NCI-H1048 (cell line): ENCODE data around the gene EFTUD2.

Source experiments
- DNase-seq: peaks from one replicate; lab custom pipeline; 2025; lab: John Stamatoyannopoulos, UW

Gene EFTUD2

GRCh38 chr17:44910231-44911106 is 11.2 kb upstream of the EFTUD2 start:
- DNase-seq, result no peak

GRCh38 chr17:44909681-44910144 is 10.5 kb upstream of the EFTUD2 start:
- no peak for DNase-seq

GRCh38 chr17:44908761-44909326 is 9.6 kb upstream of the EFTUD2 start:
- DNase-seq, result no peak

GRCh38 chr17:44907729-44908470 is 8.7 kb upstream of the EFTUD2 start:
- DNase-seq, result no peak

GRCh38 chr17:44906763-44907728 is 7.8 kb upstream of the EFTUD2 start:
- DNase-seq, result no peak

- DNase-seq, result no peak
Measured at GRCh38 chr17:44906010-44906646, 6.9 kb upstream of the EFTUD2 start.

GRCh38 chr17:44905006-44906000 is 6.1 kb upstream of the EFTUD2 start:
- no peak for DNase-seq

GRCh38 chr17:44904001-44904984 is 5.0 kb upstream of the EFTUD2 start:
- no peak for DNase-seq

GRCh38 chr17:44903012-44903685 is 3.9 kb upstream of the EFTUD2 start:
- DNase-seq, result no peak

- DNase-seq, result no peak
Measured at GRCh38 chr17:44902135-44902760, 3.0 kb upstream of the EFTUD2 start.

- DNase-seq, result no peak
Measured at GRCh38 chr17:44901411-44901921, 2.2 kb upstream of the EFTUD2 start.

GRCh38 chr17:44900894-44901293 is 1.6 kb upstream of the EFTUD2 start:
- no peak for DNase-seq

- no peak for DNase-seq
Measured at GRCh38 chr17:44898768-44899073, 524 bp downstream of the EFTUD2 start.

- no peak for DNase-seq
Measured at GRCh38 chr17:44894642-44895041, 4.6 kb downstream of the EFTUD2 start.

- no peak for DNase-seq
Measured at GRCh38 chr17:44892250-44892649, 7.0 kb downstream of the EFTUD2 start.

- no peak for DNase-seq
Measured at GRCh38 chr17:44889003-44889402, 10.2 kb downstream of the EFTUD2 start.
